GM12878 (cell line): Measurements from ENCODE around the gene ADCY1. TPM values are rescaled to one million over a fixed set of nuclear protein-coding genes. Genes with fewer than 3 reads are reported as not detected.

Experiments
- ATAC-seq: fragments of 200-7000 bp; cut with Tn5 transposase; 3 replicates; pipeline ENCODE4 v1.9.1; 2020; ENCODE audit warnings: mild to moderate bottlenecking, moderate library complexity
- BruUV-seq: library from RNA; stranded (reverse); fragments of 400-500 nt; replicated peaks from 2 replicates; lab custom pipeline; 2021; lab: Mats Ljungman, UMichigan
- CTCF ChIA-PET: fragments of 300-600 bp; sonication (Branson Sonifier 250); formaldehyde crosslinking; extraction: SDS; loops from one replicate; lab custom pipeline; 2021; ENCODE audit warnings: inconsistent platforms; lab: Yijun Ruan, JAX
- POLR2A ChIA-PET: fragments of 350-600 bp; formaldehyde crosslinking; extraction: SDS; loops from one replicate; lab custom pipeline; 2021; ENCODE audit warnings: inconsistent platforms; lab: Charles Lee
- RAD21 ChIA-PET: fragments of 300-600 bp; sonication (Branson Sonifier 250); formaldehyde crosslinking; loops from one replicate; lab custom pipeline; 2023; ENCODE audit warnings: antibody characterized with exemption; ENCODE audit not compliant: unreplicated experiment; lab: Charles Lee
- SMC1A ChIA-PET: fragments of 300-600 bp; sonication (Branson Sonifier 250); formaldehyde crosslinking; loops from one replicate; lab custom pipeline; 2023; ENCODE audit not compliant: unreplicated experiment, uncharacterized antibody; lab: Charles Lee
- DNase-seq: peaks from one replicate; pipeline ENCODE4 v3.0.0-alpha.2; 2011; ENCODE audit warnings: low read depth, low spot score
- FAIRE-seq: peaks from 3 replicates; lab custom pipeline; 2011; peaks lifted over from hg19 to GRCh38; lab: Jason Lieb, UNC
- H2AFZ ChIP-seq: 2 replicates; pipeline ENCODE4 v1.6.0; 2011; ENCODE audit warnings: low read depth, low read length, control low read depth; ENCODE audit not compliant: control insufficient read depth
- H3K27ac ChIP-seq: 2 replicates; pipeline ENCODE4 v1.5.1; 2011; ENCODE audit warnings: control low read depth; ENCODE audit not compliant: control insufficient read depth, insufficient read depth
- H3K27me3 ChIP-seq, 2 experiments: replicated peaks in 1 of 2; 2 replicates each; pipeline versions ENCODE4 v1.6.0 to v1.6.1; 2011; ENCODE audit warnings: low read length in 1 of 2; ENCODE audit not compliant: control insufficient read depth in 2 of 2, insufficient read depth in 2 of 2
- H3K36me3 ChIP-seq, 2 experiments: 2 replicates each; pipeline ENCODE4 v1.5.1; 2011; ENCODE audit warnings: low read length in 1 of 2; ENCODE audit not compliant: control insufficient read depth in 2 of 2, insufficient read depth in 2 of 2
- H3K4me1 ChIP-seq: 2 replicates; pipeline ENCODE4 v1.6.1; 2011; ENCODE audit warnings: mild to moderate bottlenecking, low read length, moderate library complexity, mixed read lengths; ENCODE audit not compliant: control insufficient read depth, insufficient read depth
- H3K4me2 ChIP-seq: 2 replicates; pipeline ENCODE4 v1.6.0; 2011; ENCODE audit warnings: control low read depth; ENCODE audit not compliant: control insufficient read depth, insufficient read depth
- H3K4me3 ChIP-seq: fragments of 200-600 bp; sonication (generic); 2 replicates; pipeline ENCODE4 v1.5.1; 2016
- H3K79me2 ChIP-seq: 2 replicates; pipeline ENCODE4 v1.6.0; 2011; ENCODE audit warnings: low read length; ENCODE audit not compliant: control insufficient read depth, insufficient read depth
- H3K9ac ChIP-seq: 2 replicates; pipeline ENCODE4 v1.8.0; 2011; ENCODE audit warnings: low read length, control low read depth, mixed read lengths; ENCODE audit not compliant: control insufficient read depth, insufficient read depth
- H3K9me3 ChIP-seq: replicated peaks from 3 replicates; pipeline ENCODE4 v1.5.1; 2011; ENCODE audit warnings: mild to moderate bottlenecking, low read length; ENCODE audit not compliant: control insufficient read depth, insufficient read depth
- H4K20me1 ChIP-seq: 2 replicates; pipeline ENCODE4 v1.6.0; 2011; ENCODE audit not compliant: control insufficient read depth, insufficient read depth
- ESRRA ChIP-seq: IDR thresholded peaks from 2 replicates; pipeline ENCODE4 v1.6.1; 2012; ENCODE audit warnings: mild to moderate bottlenecking, low read length, improper control_type of control experiment
- IKZF2 ChIP-seq, 2 experiments: fragments of 450-650 bp; IDR thresholded peaks; 2 replicates each; pipeline ENCODE4 v1.6.1; 2017; ENCODE audit warnings: mild to moderate bottlenecking in 2 of 2, moderate library complexity in 2 of 2
- PKNOX1 ChIP-seq: fragments of 450-650 bp; IDR thresholded peaks from 2 replicates; pipeline ENCODE4 v1.6.1; 2016; ENCODE audit warnings: mild to moderate bottlenecking
- RUNX3 ChIP-seq: IDR thresholded peaks from 2 replicates; pipeline ENCODE4 v1.6.1; 2012; ENCODE audit warnings: low read length, inconsistent platforms
- SKIL ChIP-seq: fragments of 450-650 bp; IDR thresholded peaks from 2 replicates; pipeline ENCODE4 v1.6.1; 2017; ENCODE audit warnings: mild to moderate bottlenecking, low read depth, inconsistent platforms; ENCODE audit not compliant: poor library complexity, severe bottlenecking
- SMAD5 ChIP-seq: IDR thresholded peaks from 2 replicates; pipeline ENCODE4 v1.6.1; 2016; ENCODE audit warnings: antibody characterized with exemption, low read depth
- STAT3 ChIP-seq: IDR thresholded peaks from 2 replicates; pipeline ENCODE4 v1.6.1; 2011; ENCODE audit warnings: low read depth, low read length, improper control_type of control experiment
- TAF1 ChIP-seq: IDR thresholded peaks from 2 replicates; pipeline ENCODE4 v1.6.1; 2011; ENCODE audit warnings: mild to moderate bottlenecking, low read depth, low read length, borderline replicate concordance
- ZBTB11 ChIP-seq: fragments of 450-650 bp; formaldehyde crosslinking; IDR thresholded peaks from 2 replicates; pipeline ENCODE4 v1.5.0; 2022; ENCODE audit warnings: mild to moderate bottlenecking, missing genetic modification characterization
- ZNF207 ChIP-seq: fragments of 450-650 bp; IDR thresholded peaks from 2 replicates; pipeline ENCODE4 v1.6.1; 2014; ENCODE audit warnings: antibody characterized with exemption, mild to moderate bottlenecking, borderline replicate concordance
- ZNF24 ChIP-seq: fragments of 450-650 bp; IDR thresholded peaks from 2 replicates; pipeline ENCODE4 v1.6.1; 2017; ENCODE audit warnings: antibody characterized with exemption, mild to moderate bottlenecking
- WGBS: methylation state at CpG from one replicate; pipeline ENCODE4 v1.1.6; 2016; ENCODE audit warnings: low lambda C conversion rate; ENCODE audit not compliant: insufficient replicate concordance, insufficient coverage; ENCODE audit errors: missing lambda C conversion rate; 5-methylcytosine and 5-hydroxymethylcytosine counted together
- in situ Hi-C: fragments of 300-500 bp; cut with MboI; formaldehyde crosslinking; loops from 9 replicates; pipeline ENCODE4 v1.14.3; 2018; ENCODE audit warnings: mixed read lengths
- intact Hi-C: fragments of 100-400 bp; cut with micrococcal nuclease; formaldehyde crosslinking; loops from one replicate; pipeline ENCODE4 v1.14.2; 2022; ENCODE audit not compliant: unreplicated experiment
- polyA plus RNA-seq, 11 experiments: library from polyadenylated mRNA; depleted of rRNA in 4 of 11; unstranded in 6 of 11; stranded (reverse) in 5 of 11; fragments of >200 nt; fragmentation: Nextera tagmentation in 4 of 11; fragmentation: Illumina TruSeq in 1 of 11; extraction: Ambion mirVana in 4 of 11; extraction: Trizol in 1 of 11; gene quantifications; 1 replicate in 1 of 11; 2 replicates in 10 of 11; pipeline versions ENCODE4 v1.2.1 to v1.2.3, GENCODE V29; 2011 to 2016; ENCODE audit warnings: inconsistent platforms in 2 of 11, missing spikeins in 2 of 11, low read depth in 1 of 11
- total RNA-seq, 4 experiments: library from RNA; depleted of rRNA in 3 of 4; stranded (reverse); fragments of >200 nt in 3 of 4; fragmentation: Illumina TruSeq in 1 of 4; extraction: Trizol in 1 of 4; gene quantifications; 2 replicates each; pipeline versions ENCODE4 v1.2.1 to v1.2.3, GENCODE V29; 2013 to 2021

ADCY1 gene
- total and polyA plus RNA-seq, 10 of the 15 experiments (the other 5 are each of a cell fraction or from before 2014, with no cell fraction given) = 0.13 to 1.4 (median 0.45) TPM; not detected in 1

GRCh38 chr7:45636733-45637132 is 62.6 kb downstream of the ADCY1 start:
- intact Hi-C loops = no loop called here
- DNase-seq (no peak), FAIRE-seq (no peak), ATAC-seq (no peak; the same call in 2 of the 3 replicates)
- no peaks in the 10 kb centered on the region for H4K20me1 ChIP-seq
- ChIA-PET RAD21 (no interaction called here), SMC1A (no interaction called here), POLR2A (no interaction called here), CTCF (no interaction called here)
- no peaks in the 10 kb centered on the region for H3K27me3 ChIP-seq
- H3K36me3 ChIP-seq = no peaks in the 10 kb centered on the region
- no peak overlapping the region for H3K9ac ChIP-seq
- no peaks in the 10 kb centered on the region for H3K9me3 ChIP-seq
- no peaks in the 10 kb centered on the region for H3K79me2 ChIP-seq
- no peak overlapping the region for H3K4me3 ChIP-seq
- BruUV-seq = no TSS peak
- no peaks in the 10 kb centered on the region for H3K4me1 ChIP-seq
- TF ChIP-seq ESRRA (no peak), RUNX3 (peak; percentile 57), ZNF24 (0 out of 2 replicates have a peak, but pooled peaks have one; percentile 37), IKZF2 (IDR thresholded peaks at IDR 0.05) (no peak)
- TF ChIP-seq, all 136 proteins: peak for 2
- in situ Hi-C loops = no loop called here
- H3K27ac ChIP-seq = no peak overlapping the region
- no peak overlapping the region for H2AFZ ChIP-seq
- 61% methylated on average over 3 of the region's 3 CpGs for WGBS
- H3K4me2 ChIP-seq = no peak overlapping the region

- Histone ChIP-seq H3K79me2 (no peaks in the 10 kb centered on the region), H3K9me3 (no peaks in the 10 kb centered on the region), H3K4me2 (no peak overlapping the region), H3K27ac (no peak overlapping the region), H3K4me3 (no peak overlapping the region), H2AFZ (no peak overlapping the region), H3K36me3 (no peaks in the 10 kb centered on the region), H3K27me3 (no peaks in the 10 kb centered on the region), H3K4me1 (peaks cover 4% of the 10 kb centered on the region), H3K9ac (no peak overlapping the region), H4K20me1 (no peaks in the 10 kb centered on the region)
- intact Hi-C loops (no loop called here), in situ Hi-C loops (no loop called here)
- WGBS = 34% methylated on average over 2 of the region's 2 CpGs
- DNase-seq = no peak
- SMC1A ChIA-PET = interaction anchor here (0.6 kb wide), 1 partner anchor 331 kb away, joined by 3 read pairs; no protein-coding TSS in a partner anchor
- POLR2A ChIA-PET = no interaction called here
- RAD21 ChIA-PET = no interaction called here
- no TSS peak for BruUV-seq
- FAIRE-seq = no peak
- ATAC-seq = no peak
- CTCF ChIA-PET = no interaction called here
- TF ChIP-seq ZBTB11 (CRISPR knock-in tag) (no peak), SKIL (no peak), PKNOX1 (no peak), ZNF207 (no peak), TAF1 (no peak), STAT3 (no peak), SMAD5 (no peak)
These were observed 64.7 kb downstream of the ADCY1 start for GRCh38 chr7:45638916-45639315.
